NCI-H1417 (cell line): ENCODE measurements around the gene LONRF3.

Experiments
- DNase-seq, 3 experiments: peaks; one replicate each; lab custom pipeline; 2025; lab: John Stamatoyannopoulos, UW

LONRF3 gene

GRCh38 chrX:118974088-118974907 is at the start of gene LONRF3:
Gene LONRF3 (plus strand): TSS chrX:118974618. CDS start chrX:118974781, 163 bp downstream.
- DNase-seq = peak in 2 of 3 experiments; percentile 50 to 66

GRCh38 chrX:118928151-118928550 is 46.3 kb upstream of the LONRF3 start:
- DNase-seq = no peak

GRCh38 chrX:118935352-118935751 is 39.1 kb upstream of the LONRF3 start:
- DNase-seq = no peak

GRCh38 chrX:118941147-118941546 is 33.3 kb upstream of the LONRF3 start:
- DNase-seq = no peak

GRCh38 chrX:118943102-118943501 is 31.3 kb upstream of the LONRF3 start:
- no peak for DNase-seq

GRCh38 chrX:118945921-118946320 is 28.5 kb upstream of the LONRF3 start:
- DNase-seq = no peak

- DNase-seq = no peak
Observed at GRCh38 chrX:118948270-118948669, 26.1 kb upstream of the LONRF3 start.

GRCh38 chrX:118961866-118962560 is 12.4 kb upstream of the LONRF3 start:
- DNase-seq = no peak

- no peak for DNase-seq
Observed at GRCh38 chrX:118963159-118963558, 11.3 kb upstream of the LONRF3 start.

GRCh38 chrX:118964252-118964651 is 10.2 kb upstream of the LONRF3 start:
- DNase-seq = no peak

- DNase-seq = no peak
Observed at GRCh38 chrX:118965395-118965794, 9.0 kb upstream of the LONRF3 start.

- no peak for DNase-seq
Observed at GRCh38 chrX:118968031-118968430, 6.4 kb upstream of the LONRF3 start.

- DNase-seq = peak in 2 of 3 experiments; percentile 24 to 74
Observed at GRCh38 chrX:118971552-118971951, 2.9 kb upstream of the LONRF3 start.

- DNase-seq = no peak
Observed at GRCh38 chrX:118973389-118974087, 880 bp upstream of the LONRF3 start.

GRCh38 chrX:118974908-118975671 is 672 bp downstream of the LONRF3 start:
- DNase-seq = peak; percentile 10 to 66 (median 66)

- peak in 2 of 3 experiments; percentile 51 to 61 for DNase-seq
Observed at GRCh38 chrX:118975831-118976598, 1.6 kb downstream of the LONRF3 start.

- peak; percentile 27 to 69 (median 51) for DNase-seq
Observed at GRCh38 chrX:118976599-118977340, 2.4 kb downstream of the LONRF3 start.

- DNase-seq = no peak
Observed at GRCh38 chrX:118977424-118977823, 3.0 kb downstream of the LONRF3 start.

- no peak for DNase-seq
Observed at GRCh38 chrX:118978451-118978850, 4.0 kb downstream of the LONRF3 start.

GRCh38 chrX:118980761-118981160 is 6.3 kb downstream of the LONRF3 start:
- no peak for DNase-seq
